Measurements from ENCODE around the gene LPP. TPM values are rescaled to one million over a fixed set of nuclear protein-coding genes. Genes with fewer than 3 reads are reported as not detected.

LPP gene
- total and polyA plus RNA-seq, 2 of the 13 experiments (the other 11 are each of a cell fraction or from before 2014, with no cell fraction given) = 19.2 to 29.9 TPM

DNA sequence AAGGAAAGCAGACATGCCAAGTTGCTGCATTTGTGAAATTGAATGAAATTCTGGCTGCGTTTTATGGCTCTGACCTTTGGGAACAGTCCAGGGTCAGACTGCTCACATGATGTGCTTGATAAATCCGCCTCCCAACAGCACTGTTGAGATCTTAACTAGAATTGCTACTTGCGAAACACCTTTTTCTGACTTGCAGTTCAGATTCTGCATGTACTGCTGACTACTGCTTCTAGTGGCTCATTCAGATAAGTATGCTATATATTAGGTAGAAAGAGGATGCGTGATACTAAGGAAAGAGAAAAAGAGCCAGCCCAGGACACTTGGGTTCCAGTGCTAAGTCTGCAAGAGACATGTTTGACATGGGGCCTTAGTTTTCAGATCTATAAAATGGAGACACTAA is 129.4 kb downstream of the LPP start (continued):
- TF ChIP-seq, protein P1, sequence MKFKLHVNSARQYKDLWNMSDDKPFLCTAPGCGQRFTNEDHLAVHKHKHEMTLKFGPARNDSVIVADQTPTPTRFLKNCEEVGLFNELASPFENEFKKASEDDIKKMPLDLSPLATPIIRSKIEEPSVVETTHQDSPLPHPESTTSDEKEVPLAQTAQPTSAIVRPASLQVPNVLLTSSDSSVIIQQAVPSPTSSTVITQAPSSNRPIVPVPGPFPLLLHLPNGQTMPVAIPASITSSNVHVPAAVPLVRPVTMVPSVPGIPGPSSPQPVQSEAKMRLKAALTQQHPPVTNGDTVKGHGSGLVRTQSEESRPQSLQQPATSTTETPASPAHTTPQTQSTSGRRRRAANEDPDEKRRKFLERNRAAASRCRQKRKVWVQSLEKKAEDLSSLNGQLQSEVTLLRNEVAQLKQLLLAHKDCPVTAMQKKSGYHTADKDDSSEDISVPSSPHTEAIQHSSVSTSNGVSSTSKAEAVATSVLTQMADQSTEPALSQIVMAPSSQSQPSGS (CRISPR knock-in tag; IDR thresholded peaks at IDR 0.05) = 0 out of 2 replicates have a peak, but pooled peaks have one; percentile 33
- no peak for TF ChIP-seq SOX6 (IDR thresholded peaks at IDR 0.05)
- peak; percentile 51; the same call in 1 of the 2 replicates for TF ChIP-seq SOX6 (CRISPR knock-in tag; IDR thresholded peaks at IDR 0.05)
- TF ChIP-seq, protein P2, sequence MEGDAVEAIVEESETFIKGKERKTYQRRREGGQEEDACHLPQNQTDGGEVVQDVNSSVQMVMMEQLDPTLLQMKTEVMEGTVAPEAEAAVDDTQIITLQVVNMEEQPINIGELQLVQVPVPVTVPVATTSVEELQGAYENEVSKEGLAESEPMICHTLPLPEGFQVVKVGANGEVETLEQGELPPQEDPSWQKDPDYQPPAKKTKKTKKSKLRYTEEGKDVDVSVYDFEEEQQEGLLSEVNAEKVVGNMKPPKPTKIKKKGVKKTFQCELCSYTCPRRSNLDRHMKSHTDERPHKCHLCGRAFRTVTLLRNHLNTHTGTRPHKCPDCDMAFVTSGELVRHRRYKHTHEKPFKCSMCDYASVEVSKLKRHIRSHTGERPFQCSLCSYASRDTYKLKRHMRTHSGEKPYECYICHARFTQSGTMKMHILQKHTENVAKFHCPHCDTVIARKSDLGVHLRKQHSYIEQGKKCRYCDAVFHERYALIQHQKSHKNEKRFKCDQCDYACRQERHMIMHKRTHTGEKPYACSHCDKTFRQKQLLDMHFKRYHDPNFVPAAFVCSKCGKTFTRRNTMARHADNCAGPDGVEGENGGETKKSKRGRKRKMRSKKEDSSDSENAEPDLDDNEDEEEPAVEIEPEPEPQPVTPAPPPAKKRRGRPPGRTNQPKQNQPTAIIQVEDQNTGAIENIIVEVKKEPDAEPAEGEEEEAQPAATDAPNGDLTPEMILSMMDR (CRISPR knock-in tag; IDR thresholded peaks at IDR 0.05) = peak; percentile 44
- 0 out of 2 replicates have a peak, but pooled peaks have one; percentile 29 for TF ChIP-seq ELF3 (CRISPR knock-in tag; IDR thresholded peaks at IDR 0.05)
- no peak for TF ChIP-seq FOXA3 (CRISPR knock-in tag; IDR thresholded peaks at IDR 0.05)
- TF ChIP-seq STAG1 (CRISPR knock-in tag; IDR thresholded peaks at IDR 0.05) = peak; percentile 70

DNA sequence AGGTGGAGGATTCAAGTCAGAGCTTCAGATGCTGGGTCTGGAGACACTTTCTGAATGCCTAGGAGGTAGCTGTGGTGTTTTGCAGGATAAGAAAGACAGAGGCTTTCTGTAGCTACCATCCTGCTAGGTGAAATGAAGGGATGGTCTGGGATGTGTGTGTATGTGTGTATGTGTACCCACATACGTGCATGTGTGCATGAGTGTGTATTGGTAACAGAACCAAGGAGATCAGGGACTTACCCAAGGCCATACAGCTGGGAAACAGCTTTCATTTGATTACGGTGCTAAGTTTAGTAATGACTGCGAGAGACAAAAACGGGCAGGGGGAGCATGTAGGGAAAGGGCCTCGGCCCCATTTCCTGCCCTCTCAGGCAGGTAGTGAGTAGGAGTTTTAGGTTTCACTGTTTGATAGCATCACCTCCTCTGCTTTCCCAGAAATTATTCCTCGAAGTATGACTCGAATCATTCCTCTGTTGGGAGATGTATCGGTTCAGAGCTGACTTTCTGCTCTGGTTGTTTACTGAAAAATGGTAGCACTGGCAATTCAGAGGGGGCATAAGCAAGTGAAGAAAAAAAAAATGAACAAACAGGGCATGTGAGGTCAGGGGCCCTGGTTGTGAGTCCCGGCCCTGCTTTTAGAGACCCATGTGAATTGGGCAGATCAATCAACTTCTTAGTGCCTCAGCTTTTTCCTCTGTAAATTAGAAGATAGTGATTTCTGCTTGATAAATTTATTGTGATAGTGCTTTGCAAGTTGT is 130.7 kb downstream of the LPP start:
- FAIRE-seq (no peak), ATAC-seq (no peak), DNase-seq (ENCODE audit: low spot score) (no peak)
- in situ Hi-C loops (cut with HindIII; ENCODE audit: extremely low pct_ligation_motif_present, low pct_unique_long_range_greater_than_20kb) (no loop called here), intact Hi-C loops (cut with micrococcal nuclease; ENCODE audit: unreplicated experiment) (no loop called here)
- 94% methylated on average over 9 of the region's 9 CpGs for WGBS (ENCODE audit: low lambda C conversion rate)
- ChIA-PET POLR2A (interaction anchor here (1.4 kb wide), 1 partner anchor 10 kb away, joined by 5 read pairs; no protein-coding TSS in a partner anchor), CTCF (ENCODE audit: low intra/inter-chr PET ratio, low total read pairs) (no interaction called here)
- no TSS peak for BruUV-seq (replicated peaks)
- H3K36me3 ChIP-seq (replicated peaks in 1 of 2; ENCODE audit: control insufficient read depth in 1 of 2, insufficient read depth in 2 of 2, low read length in 2 of 2) = no peaks in the 10 kb centered on the region; a peak in 2 of 5 replicates
- no peak overlapping the region for H3K27ac ChIP-seq (ENCODE audit: extremely low read length, insufficient read depth, low read length)
- no peaks in the 10 kb centered on the region for H3K27me3 ChIP-seq (ENCODE audit: control insufficient read depth in 1 of 2, insufficient read depth in 2 of 2, low read length in 2 of 2)
- H3K4me1 ChIP-seq (ENCODE audit: insufficient read depth, low read length) = peaks cover 56% of the 10 kb centered on the region
- H3K9ac ChIP-seq (ENCODE audit: insufficient read depth, low read depth, low read length) = no peak overlapping the region
- no peaks in the 10 kb centered on the region for H3K9me3 ChIP-seq (ENCODE audit: low read length)
- no peaks in the 10 kb centered on the region for H4K20me1 ChIP-seq (ENCODE audit: insufficient read depth, low read length)
- H3K4me2 ChIP-seq (ENCODE audit: low read depth, low read length) = no peak overlapping the region
- no peak overlapping the region for H2AFZ ChIP-seq (ENCODE audit: low read length)
- H3K79me2 ChIP-seq (ENCODE audit: insufficient read depth, low read length) = peaks cover 38% of the 10 kb centered on the region
- no peak overlapping the region for H3K4me3 ChIP-seq (replicated peaks in 1 of 3; ENCODE audit: insufficient read depth in 1 of 3, low read depth in 2 of 3, low read length in 3 of 3)
- TF ChIP-seq, protein P3, sequence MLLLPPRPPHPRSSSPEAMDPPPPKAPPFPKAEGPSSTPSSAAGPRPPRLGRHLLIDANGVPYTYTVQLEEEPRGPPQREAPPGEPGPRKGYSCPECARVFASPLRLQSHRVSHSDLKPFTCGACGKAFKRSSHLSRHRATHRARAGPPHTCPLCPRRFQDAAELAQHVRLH (CRISPR knock-in tag; IDR thresholded peaks at IDR 0.05; ENCODE audit: borderline replicate concordance, low read depth) = no peak
- no peak for TF ChIP-seq HNRNPLL (IDR thresholded peaks at IDR 0.05; ENCODE audit: low read depth, low read length, poor library complexity, severe bottlenecking)
- TF ChIP-seq RBAK (CRISPR knock-in tag; IDR thresholded peaks at IDR 0.05) = no peak
- TF ChIP-seq FOXP1 (IDR thresholded peaks at IDR 0.05) = no peak
- TF ChIP-seq FOXP1 (CRISPR knock-in tag; IDR thresholded peaks at IDR 0.05) = no peak
- TF ChIP-seq TEF (CRISPR knock-in tag; IDR thresholded peaks at IDR 0.05) = no peak
- TF ChIP-seq ZNF430 (CRISPR knock-in tag; IDR thresholded peaks at IDR 0.05) = no peak
- TF ChIP-seq ZNF124 (CRISPR knock-in tag; IDR thresholded peaks at IDR 0.05) = no peak
- no peak for TF ChIP-seq ZNF496 (CRISPR knock-in tag; IDR thresholded peaks at IDR 0.05; ENCODE audit: insufficient replicate concordance)
- TF ChIP-seq ZBTB3 (CRISPR knock-in tag; IDR thresholded peaks at IDR 0.05; ENCODE audit: borderline replicate concordance, low read depth) = no peak
- TF ChIP-seq ETV5 (CRISPR knock-in tag; IDR thresholded peaks at IDR 0.05; ENCODE audit: borderline replicate concordance) = no peak
- TF ChIP-seq ZNF768 (CRISPR knock-in tag; IDR thresholded peaks at IDR 0.05) = no peak
